Measurements from ENCODE around the gene SCAPER.

The SCAPER gene

DNA sequence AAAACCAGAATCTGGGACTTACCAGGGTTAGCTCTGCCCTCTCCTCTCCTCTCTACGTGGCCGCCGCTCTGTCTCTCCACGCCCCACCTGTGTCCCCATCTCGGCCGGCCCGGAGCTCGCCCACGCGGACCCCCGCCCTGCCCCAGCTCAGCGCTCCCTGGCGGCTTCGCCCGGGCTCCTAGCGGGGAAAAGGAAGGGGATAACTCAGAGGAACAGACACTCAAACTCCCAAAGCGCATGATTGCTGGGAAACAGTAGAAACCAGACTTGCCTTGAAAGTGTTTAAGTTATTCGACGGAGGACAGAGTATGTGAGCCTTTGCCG, 563.1 kb downstream of the SCAPER start:
- no peak for DNase-seq
- peak overlapping the region; percentile 90 to 94 for H3K4me3 Mint-ChIP-seq
- no peak for ATAC-seq (replicated peaks)
- peaks cover 45 to 47% of the 10 kb centered on the region in 2 donors for H3K4me1 Mint-ChIP-seq (ENCODE audit: low read depth in 2 of 2)
- no peak overlapping the region for H3K27ac Mint-ChIP-seq
- no peaks in the 10 kb centered on the region for H3K9me3 Mint-ChIP-seq
- peaks cover 18% of the 10 kb centered on the region for H3K36me3 Mint-ChIP-seq (ENCODE audit: insufficient read depth)
- H3K27me3 Mint-ChIP-seq, result peaks cover 77 to 86% of the 10 kb centered on the region in 2 donors

DNA sequence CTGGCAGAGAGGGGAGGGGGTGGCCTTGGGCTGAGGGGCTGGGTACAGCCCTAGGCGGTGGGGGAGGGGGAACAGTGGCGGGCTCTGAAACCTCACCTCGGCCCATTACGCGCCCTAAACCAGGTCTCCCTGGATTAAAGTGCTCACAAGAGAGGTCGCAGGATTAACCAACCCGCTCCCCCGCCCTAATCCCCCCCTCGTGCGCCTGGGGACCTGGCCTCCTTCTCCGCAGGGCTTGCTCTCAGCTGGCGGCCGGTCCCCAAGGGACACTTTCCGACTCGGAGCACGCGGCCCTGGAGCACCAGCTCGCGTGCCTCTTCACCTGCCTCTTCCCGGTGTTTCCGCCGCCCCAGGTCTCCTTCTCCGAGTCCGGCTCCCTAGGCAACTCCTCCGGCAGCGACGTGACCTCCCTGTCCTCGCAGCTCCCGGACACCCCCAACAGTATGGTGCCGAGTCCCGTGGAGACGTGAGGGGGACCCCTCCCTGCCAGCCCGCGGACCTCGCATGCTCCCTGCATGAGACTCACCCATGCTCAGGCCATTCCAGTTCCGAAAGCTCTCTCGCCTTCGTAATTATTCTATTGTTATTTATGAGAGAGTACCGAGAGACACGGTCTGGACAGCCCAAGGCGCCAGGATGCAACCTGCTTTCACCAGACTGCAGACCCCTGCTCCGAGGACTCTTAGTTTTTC, 563.6 kb downstream of the SCAPER start:
- Mint-ChIP-seq H3K27me3 (peaks cover 82 to 91% of the 10 kb centered on the region in 2 donors), H3K4me3 (peak overlapping the region; percentile 90 to 94), H3K4me1 (ENCODE audit: low read depth in 2 of 2) (peaks cover 50 to 52% of the 10 kb centered on the region in 2 donors), H3K9me3 (no peaks in the 10 kb centered on the region), H3K36me3 (ENCODE audit: insufficient read depth) (peaks cover 23% of the 10 kb centered on the region), H3K27ac (no peak overlapping the region)
- ATAC-seq (replicated peaks) (no peak), DNase-seq (no peak)

DNA sequence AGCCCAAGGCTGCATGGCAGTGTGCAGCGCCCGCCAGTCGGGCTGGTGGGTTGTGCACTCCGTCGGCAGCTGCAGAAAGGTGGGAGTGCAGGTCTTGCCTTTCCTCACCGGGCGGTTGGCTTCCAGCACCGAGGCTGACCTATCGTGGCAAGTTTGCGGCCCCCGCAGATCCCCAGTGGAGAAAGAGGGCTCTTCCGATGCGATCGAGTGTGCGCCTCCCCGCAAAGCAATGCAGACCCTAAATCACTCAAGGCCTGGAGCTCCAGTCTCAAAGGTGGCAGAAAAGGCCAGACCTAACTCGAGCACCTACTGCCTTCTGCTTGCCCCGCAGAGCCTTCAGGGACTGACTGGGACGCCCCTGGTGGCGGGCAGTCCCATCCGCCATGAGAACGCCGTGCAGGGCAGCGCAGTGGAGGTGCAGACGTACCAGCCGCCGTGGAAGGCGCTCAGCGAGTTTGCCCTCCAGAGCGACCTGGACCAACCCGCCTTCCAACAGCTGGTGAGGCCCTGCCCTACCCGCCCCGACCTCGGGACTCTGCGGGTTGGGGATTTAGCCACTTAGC, 564.3 kb downstream of the SCAPER start:
- Mint-ChIP-seq H3K27ac (no peak overlapping the region), H3K4me1 (ENCODE audit: low read depth in 2 of 2) (peaks cover 51 to 53% of the 10 kb centered on the region in 2 donors), H3K27me3 (peaks cover 82 to 94% of the 10 kb centered on the region in 2 donors), H3K9me3 (no peaks in the 10 kb centered on the region), H3K4me3 (peak overlapping the region; percentile 90 to 94), H3K36me3 (ENCODE audit: insufficient read depth) (peaks cover 27% of the 10 kb centered on the region)
- DNase-seq, result peak; percentile 43 to 49 (median 45)
- ATAC-seq (replicated peaks), result peak; percentile 70

DNA sequence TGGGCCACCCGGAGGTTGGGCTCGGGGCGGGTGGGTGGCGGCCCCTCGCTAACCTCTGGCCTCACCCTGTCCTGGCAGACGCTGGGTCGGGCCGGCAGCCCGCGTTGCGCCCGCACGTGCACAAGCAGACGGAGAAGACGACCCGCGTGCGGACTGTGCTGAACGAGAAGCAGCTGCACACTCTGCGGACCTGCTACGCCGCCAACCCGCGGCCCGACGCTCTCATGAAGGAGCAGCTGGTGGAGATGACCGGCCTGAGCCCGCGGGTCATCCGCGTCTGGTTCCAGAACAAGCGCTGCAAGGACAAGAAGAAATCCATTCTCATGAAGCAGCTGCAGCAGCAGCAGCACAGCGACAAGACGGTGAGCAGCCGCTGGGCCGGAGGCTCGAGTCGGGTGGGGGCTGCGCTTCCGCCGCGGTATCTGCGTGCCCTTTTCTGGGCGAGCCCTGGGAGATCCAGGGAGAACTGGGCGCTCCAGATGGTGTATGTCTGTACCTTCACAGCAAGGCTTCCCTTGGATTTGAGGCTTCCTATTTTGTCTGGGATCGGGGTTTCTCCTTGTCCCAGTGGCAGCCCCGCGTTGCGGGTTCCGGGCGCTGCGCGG, 564.8 kb downstream of the SCAPER start:
- Mint-ChIP-seq H3K27ac (peak overlapping the region in 1 of 2 donors; percentile 71), H3K9me3 (no peaks in the 10 kb centered on the region), H3K4me3 (peak overlapping the region; percentile 90 to 94), H3K4me1 (ENCODE audit: low read depth in 2 of 2) (peaks cover 51 to 53% of the 10 kb centered on the region in 2 donors), H3K27me3 (peaks cover 82 to 94% of the 10 kb centered on the region in 2 donors), H3K36me3 (ENCODE audit: insufficient read depth) (peaks cover 27% of the 10 kb centered on the region)
- DNase-seq (peak in 1 of 3 experiments; percentile 26), ATAC-seq (replicated peaks) (peak; percentile 23)

DNA sequence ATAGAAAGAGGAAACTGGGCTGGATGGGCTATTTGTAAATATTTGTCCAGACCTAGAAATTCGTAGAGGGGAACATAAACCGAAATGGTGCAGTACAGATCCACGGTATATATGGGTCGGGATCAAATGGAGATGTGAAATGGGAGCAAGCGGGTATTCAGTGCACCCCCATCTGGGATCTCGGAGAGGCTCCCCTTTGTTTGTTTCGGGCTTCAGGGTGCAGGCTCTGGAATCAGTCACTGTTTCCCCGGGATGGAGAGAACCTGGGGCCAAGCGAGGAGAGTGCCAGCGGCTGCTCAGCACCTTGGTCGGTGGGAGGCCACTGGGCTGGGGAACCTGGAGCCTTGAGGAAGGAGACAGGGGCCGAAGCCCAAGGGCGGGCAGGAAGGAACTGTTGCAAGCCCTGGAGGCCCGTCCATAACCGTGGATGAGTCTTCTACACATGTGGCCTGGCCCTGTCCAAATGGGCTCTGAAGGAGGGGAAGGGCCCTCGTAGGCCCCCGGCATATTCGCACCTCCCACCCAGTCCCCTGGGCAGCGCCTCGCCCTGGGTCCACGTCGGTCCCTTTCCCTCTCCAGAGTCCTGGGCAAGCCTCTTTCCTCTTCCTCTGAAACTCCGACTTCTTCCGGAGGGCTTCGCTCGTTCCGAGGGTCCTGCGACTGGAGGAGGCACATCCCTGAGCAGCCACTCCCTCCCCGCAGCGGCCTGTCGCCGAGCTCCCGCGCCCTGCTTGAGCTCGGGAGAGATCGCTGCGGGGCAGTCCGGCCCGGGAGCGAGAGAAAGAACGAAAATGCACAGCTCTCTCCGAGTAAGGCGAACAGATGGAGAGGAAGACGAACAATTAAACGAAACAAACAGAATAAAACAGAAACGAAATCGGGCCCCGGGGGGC, 565.6 kb downstream of the SCAPER start:
- Mint-ChIP-seq H3K9me3 (no peaks in the 10 kb centered on the region), H3K27me3 (peaks cover 81 to 94% of the 10 kb centered on the region in 2 donors), H3K4me1 (ENCODE audit: low read depth in 2 of 2) (peaks cover 52 to 54% of the 10 kb centered on the region in 2 donors), H3K4me3 (peak overlapping the region; percentile 90 to 94), H3K36me3 (ENCODE audit: insufficient read depth) (peaks cover 27% of the 10 kb centered on the region), H3K27ac (peak overlapping the region in 1 of 2 donors; percentile 71)
- no peak for ATAC-seq (replicated peaks)
- DNase-seq, result no peak

DNA sequence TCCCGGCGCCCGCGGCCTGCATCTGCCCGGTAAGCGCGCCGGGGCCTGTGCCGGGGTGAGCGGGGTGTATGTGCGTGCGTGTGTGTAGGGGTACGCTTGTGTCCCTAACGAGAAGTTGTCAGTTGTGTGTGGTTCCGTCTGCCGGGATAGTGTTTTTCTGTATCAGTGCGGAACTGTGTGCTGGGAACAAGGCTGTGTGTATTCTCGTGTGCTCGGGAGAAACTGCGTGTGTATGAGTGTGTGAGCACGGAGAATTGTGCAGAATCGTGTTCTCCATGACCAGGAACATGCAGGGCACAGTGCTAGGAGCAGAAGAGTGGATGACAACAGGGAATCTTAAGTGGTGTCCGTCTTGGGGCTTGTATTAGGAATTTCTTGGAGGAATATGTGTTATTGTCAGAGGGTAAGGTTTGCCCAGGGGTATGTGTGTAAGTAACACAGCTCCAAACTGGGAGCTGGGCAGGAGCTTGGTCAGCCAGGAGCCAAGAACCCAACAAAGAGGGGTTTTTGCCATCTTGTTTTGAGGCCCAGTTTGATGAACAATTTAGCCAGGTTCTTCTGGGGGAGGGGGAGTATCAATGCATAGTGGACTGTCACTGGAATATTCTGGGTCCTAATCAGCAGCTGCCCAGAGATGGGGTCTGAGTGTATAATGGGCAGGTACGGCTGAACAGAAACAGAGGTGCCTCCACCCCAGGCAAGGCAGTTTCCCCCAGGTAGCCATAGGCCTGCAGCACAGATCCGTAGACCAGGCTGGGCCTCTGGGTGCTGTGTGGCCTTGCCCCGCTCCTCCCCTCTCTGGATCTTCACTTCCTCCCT, 566.4 kb downstream of the SCAPER start:
- ATAC-seq (replicated peaks) (no peak), DNase-seq (no peak)
- H3K36me3 Mint-ChIP-seq (ENCODE audit: insufficient read depth), result peaks cover 30% of the 10 kb centered on the region
- peak overlapping the region; percentile 90 to 94 for H3K4me3 Mint-ChIP-seq
- H3K4me1 Mint-ChIP-seq (ENCODE audit: low read depth in 2 of 2), result peaks cover 54 to 56% of the 10 kb centered on the region in 2 donors
- peak overlapping the region in 1 of 2 donors; percentile 71 for H3K27ac Mint-ChIP-seq
- H3K9me3 Mint-ChIP-seq, result no peaks in the 10 kb centered on the region
- H3K27me3 Mint-ChIP-seq, result peaks cover 81 to 94% of the 10 kb centered on the region in 2 donors

DNA sequence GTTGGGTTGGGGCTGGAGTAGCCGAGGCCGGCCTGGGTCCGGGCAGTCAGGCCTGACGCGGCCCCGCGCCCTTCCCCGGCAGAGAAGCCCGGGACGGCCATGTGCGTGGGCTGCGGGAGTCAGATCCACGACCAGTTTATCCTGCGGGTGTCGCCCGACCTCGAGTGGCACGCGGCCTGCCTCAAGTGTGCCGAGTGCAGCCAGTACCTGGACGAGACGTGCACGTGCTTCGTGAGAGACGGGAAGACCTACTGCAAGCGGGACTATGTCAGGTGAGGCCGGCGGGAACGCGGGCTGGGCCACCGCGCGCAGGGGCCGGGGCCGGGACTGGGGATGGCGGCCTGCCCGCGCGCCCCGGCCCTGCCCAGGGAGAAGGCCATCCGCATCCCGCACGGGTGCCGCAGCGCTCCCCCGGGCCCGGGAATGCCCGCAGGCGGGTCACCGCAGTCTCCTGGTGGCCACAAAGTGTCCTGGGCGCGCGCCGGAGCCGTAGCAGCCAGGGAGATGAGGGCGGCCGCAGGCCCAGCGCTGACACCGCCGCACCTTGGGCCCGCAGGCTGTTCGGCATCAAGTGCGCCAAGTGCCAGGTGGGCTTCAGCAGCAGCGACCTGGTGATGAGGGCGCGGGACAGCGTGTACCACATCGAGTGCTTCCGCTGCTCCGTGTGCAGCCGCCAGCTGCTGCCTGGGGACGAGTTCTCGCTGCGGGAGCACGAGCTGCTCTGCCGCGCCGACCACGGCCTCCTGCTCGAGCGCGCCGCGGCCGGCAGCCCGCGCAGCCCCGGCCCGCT, 567.2 kb downstream of the SCAPER start:
- ATAC-seq (replicated peaks) (no peak), DNase-seq (no peak)
- peaks cover 54 to 56% of the 10 kb centered on the region in 2 donors for H3K4me1 Mint-ChIP-seq (ENCODE audit: low read depth in 2 of 2)
- no peak overlapping the region for H3K27ac Mint-ChIP-seq
- H3K4me3 Mint-ChIP-seq, result peak overlapping the region; percentile 90 to 94
- H3K27me3 Mint-ChIP-seq, result peaks cover 77 to 94% of the 10 kb centered on the region in 2 donors
- H3K36me3 Mint-ChIP-seq (ENCODE audit: insufficient read depth), result peaks cover 30% of the 10 kb centered on the region
- H3K9me3 Mint-ChIP-seq, result no peaks in the 10 kb centered on the region

DNA sequence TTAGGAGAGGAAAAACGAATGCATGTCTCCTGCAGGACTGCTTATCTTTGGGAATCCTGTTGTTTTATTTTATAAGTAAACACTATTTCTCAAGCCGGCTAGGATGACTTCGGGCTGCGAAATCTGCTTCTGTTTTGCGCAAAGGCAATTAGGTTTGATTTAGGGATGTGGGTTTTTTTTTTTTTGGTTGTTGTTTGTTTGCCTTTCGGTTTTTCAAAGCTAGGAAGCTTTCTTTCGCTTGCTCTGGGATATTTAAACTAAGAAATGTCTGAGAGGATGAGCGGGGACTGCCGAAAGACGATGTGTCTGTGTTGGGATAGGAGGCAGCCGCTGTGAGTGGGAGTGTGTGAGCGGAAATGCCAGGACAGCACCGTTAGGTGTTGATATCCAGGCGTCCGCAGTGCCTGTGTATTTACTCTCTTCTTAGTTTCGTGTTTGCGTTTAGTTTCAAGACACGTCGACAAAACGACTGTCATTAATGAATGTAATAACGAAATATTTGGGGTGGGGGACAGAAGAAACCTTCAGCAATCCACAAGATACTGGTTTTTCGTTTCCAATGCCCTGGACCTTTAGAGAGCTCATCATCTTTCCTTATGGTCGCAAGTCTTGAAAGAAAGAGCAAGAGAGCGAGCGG, 568.0 kb downstream of the SCAPER start:
- peak overlapping the region; percentile 44 for H3K27ac Mint-ChIP-seq
- peaks cover 82 to 98% of the 10 kb centered on the region in 2 donors for H3K27me3 Mint-ChIP-seq
- ATAC-seq (replicated peaks) (no peak), DNase-seq (no peak)
- H3K36me3 Mint-ChIP-seq (ENCODE audit: insufficient read depth), result peaks cover 30% of the 10 kb centered on the region
- H3K9me3 Mint-ChIP-seq, result no peaks in the 10 kb centered on the region
- peaks cover 54 to 56% of the 10 kb centered on the region in 2 donors for H3K4me1 Mint-ChIP-seq (ENCODE audit: low read depth in 2 of 2)
- peak overlapping the region; percentile 81 to 83 for H3K4me3 Mint-ChIP-seq

DNA sequence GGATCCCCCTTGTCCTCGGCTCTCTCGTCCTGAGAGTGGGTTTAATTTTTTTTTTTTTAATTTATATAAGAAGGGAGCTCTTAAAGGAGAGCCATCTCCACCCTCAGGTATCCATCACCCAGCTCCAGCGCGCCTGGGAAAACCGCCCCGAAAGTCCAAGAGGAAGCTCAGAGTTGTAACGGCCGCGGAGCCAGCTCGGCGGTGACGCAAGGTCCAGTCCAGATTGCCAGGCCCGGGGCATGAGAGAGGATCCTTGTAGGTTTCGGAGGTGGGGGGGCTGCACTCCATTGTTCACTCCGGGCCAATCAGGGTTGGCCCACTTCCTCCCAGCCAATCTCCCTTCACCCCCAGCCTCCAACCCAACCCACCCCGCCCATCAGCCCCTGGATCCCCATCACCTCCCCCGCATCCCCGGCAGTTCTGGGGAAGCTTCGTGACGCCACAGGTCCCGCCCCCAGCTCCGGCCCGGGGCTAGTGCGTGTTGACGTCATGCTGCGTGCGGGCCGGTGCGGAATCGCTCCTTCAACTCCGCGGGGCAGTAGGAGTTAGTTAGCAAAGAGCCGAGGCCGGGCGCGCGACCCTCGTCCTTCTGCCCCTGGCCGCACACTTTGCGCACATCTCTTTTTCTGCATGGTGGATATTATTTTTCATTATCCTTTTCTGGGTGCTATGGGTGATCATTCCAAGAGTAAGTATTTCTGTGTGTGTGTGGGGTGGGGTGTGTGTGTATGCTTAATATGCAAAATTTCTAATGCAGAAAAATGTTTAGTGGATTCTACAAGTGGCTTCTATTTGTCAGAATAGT, 568.7 kb downstream of the SCAPER start, which contains the start of gene ISL2:
TSS of gene ISL2 (plus strand) at position 520 of the 805 bp plus-strand sequence. CDS start at position 631, 111 bp downstream.
- Mint-ChIP-seq H3K27ac (peak within 1 kb of the TSS; percentile 44), H3K4me3 (peak within 1 kb of the TSS; percentile 81 to 83), H3K9me3 (no peaks in the 10 kb centered on the region), H3K27me3 (peaks cover 75 to 91% of the 10 kb centered on the region in 2 donors), H3K4me1 (ENCODE audit: low read depth in 2 of 2) (peaks cover 47 to 50% of the 10 kb centered on the region in 2 donors), H3K36me3 (ENCODE audit: insufficient read depth) (peaks cover 30% of the 10 kb centered on the region)
- DNase-seq (peak in 2 of 3 experiments; percentile 31 to 43), ATAC-seq (replicated peaks) (peak; percentile 29)

DNA sequence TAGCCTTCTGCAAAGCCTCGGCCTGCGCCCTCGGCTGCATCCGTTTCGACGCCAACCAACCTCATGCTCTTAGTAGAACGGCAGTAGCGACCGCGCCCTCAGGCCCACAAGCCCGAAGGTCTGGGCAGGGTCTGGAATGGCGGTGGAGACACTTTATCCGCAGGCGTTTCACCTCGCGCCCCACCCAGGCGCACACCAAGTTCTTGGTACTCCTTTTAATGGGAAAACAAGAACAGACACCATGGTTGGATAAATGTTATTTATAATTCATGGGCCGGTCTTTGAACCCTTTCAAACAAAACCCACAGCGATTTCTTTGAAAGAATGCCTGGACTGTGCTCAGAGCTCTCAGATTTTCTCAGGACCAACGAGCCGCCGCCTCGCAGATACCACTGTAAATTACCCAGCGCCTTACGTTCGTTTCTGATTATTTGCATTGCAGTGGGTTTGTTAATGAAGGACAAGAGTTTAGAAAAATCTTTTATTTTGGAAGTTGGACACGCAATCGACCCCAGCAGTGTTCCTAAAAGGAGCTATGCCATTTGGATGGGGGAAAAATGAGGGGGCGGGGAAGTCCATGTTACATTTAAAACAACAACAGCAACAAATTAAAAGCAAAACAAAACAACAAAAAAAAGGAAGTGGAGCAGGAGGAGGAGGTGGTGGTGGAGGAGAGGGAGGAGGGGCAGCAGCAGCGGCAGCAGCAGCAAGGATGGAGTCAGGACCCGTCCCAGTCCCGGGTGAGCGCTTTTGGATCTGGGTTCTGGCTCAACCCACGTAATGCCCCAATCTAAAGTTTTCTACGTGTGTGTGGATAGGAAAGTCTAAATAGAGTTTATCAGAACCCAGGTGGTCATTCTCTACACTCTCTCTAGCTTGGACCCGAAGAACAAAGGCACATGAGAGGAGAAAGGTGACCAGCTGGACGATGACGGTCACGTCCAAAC, 569.6 kb downstream of the SCAPER start:
- Mint-ChIP-seq H3K4me3 (peak overlapping the region; percentile 81 to 83), H3K36me3 (ENCODE audit: insufficient read depth) (peaks cover 26% of the 10 kb centered on the region), H3K4me1 (ENCODE audit: low read depth in 2 of 2) (peaks cover 41 to 45% of the 10 kb centered on the region in 2 donors), H3K9me3 (no peaks in the 10 kb centered on the region), H3K27ac (peak overlapping the region in 1 of 2 donors; percentile 10), H3K27me3 (peaks cover 69 to 90% of the 10 kb centered on the region in 2 donors)
- DNase-seq, result no peak
- no peak for ATAC-seq (replicated peaks)
